Measurements from ENCODE around the gene CDC73. TPM values are rescaled to one million over a fixed set of nuclear protein-coding genes. Genes with fewer than 3 reads are reported as not detected.

Gene CDC73
- total RNA-seq, 1 donor from 2014 or later: 46.8 TPM

DNA sequence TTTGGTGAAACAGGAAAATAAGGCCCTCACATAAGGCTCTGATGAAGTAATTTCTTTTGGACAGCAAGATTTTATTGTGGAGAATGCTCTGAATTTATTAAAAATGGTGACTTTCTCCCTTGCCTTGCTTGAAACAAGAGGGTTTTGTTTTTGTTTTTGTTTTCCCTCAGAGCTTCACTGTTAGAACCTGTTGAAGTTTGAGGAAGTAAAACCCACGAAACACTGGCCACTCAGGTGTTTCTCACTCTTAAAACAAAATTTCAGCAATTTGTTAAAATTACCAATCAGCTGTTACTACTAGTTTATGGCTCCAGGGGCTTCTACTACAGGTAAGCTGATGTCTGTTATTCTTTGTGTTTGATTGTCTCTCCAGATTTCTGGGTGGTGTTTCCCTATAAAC is 177.2 kb downstream of the CDC73 start:
- no peaks in the 10 kb centered on the region for H3K36me3 ChIP-seq
- H3K4me3 ChIP-seq: no peak overlapping the region
- TF ChIP-seq, protein P1, sequence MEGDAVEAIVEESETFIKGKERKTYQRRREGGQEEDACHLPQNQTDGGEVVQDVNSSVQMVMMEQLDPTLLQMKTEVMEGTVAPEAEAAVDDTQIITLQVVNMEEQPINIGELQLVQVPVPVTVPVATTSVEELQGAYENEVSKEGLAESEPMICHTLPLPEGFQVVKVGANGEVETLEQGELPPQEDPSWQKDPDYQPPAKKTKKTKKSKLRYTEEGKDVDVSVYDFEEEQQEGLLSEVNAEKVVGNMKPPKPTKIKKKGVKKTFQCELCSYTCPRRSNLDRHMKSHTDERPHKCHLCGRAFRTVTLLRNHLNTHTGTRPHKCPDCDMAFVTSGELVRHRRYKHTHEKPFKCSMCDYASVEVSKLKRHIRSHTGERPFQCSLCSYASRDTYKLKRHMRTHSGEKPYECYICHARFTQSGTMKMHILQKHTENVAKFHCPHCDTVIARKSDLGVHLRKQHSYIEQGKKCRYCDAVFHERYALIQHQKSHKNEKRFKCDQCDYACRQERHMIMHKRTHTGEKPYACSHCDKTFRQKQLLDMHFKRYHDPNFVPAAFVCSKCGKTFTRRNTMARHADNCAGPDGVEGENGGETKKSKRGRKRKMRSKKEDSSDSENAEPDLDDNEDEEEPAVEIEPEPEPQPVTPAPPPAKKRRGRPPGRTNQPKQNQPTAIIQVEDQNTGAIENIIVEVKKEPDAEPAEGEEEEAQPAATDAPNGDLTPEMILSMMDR (IDR thresholded peaks at IDR 0.05; ENCODE audit: borderline replicate concordance): no peak
- peaks cover 26% of the 10 kb centered on the region for H3K9me3 ChIP-seq (replicated peaks)
- intact Hi-C loops (cut with micrococcal nuclease): no loop called here
- H3K27ac ChIP-seq (replicated peaks): no peak overlapping the region
- DNase-seq: no peak
- no peaks in the 10 kb centered on the region for H3K27me3 ChIP-seq (ENCODE audit: low read depth)
- H3K4me1 ChIP-seq: no peaks in the 10 kb centered on the region

DNA sequence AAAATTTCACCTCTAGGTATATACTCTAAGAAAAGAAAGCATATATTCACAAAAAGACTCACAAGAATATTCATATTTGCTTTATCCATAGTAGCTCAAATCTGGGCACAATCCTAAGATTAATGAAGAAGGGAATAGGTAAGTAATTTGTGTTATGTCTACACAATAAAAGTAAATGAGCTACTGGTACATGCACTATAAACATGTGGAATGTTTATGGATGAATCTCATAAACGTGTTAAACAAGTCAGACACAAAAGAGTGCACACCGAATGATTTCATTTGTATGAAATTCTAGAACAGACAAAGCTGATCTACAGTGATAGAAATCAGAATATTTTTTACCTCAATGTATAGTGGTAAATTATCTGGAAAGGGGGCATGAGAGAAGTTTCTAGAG is 179.9 kb downstream of the CDC73 start:
- intact Hi-C loops (cut with micrococcal nuclease): no loop called here
- H3K9me3 ChIP-seq (replicated peaks): peaks cover 12% of the 10 kb centered on the region
- H3K4me3 ChIP-seq: no peak overlapping the region
- H3K4me1 ChIP-seq: no peaks in the 10 kb centered on the region
- no peaks in the 10 kb centered on the region for H3K27me3 ChIP-seq (ENCODE audit: low read depth)
- H3K27ac ChIP-seq (replicated peaks): no peak overlapping the region
- TF ChIP-seq, protein P1 (IDR thresholded peaks at IDR 0.05; ENCODE audit: borderline replicate concordance): no peak
- no peak for DNase-seq
- no peaks in the 10 kb centered on the region for H3K36me3 ChIP-seq

DNA sequence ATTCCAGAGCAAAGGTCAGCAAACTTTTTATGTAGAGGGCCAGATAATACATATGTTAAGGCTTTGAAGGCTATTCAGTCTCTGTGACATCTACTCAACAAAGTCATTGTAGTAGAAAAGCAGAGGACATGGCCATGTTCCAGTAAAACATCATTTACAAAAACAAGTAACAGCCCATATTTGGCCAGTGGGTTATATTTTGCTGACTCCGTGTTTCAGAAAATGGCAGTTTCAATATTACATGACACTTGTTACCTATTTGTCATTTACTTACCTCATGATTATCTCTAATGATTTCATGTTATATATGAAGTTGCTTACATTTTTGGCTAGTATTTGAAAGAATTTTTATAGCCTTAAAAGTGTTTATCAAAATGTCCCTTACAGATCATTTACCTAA is 182.0 kb downstream of the CDC73 start:
- Histone ChIP-seq H3K4me1 (no peaks in the 10 kb centered on the region), H3K27me3 (ENCODE audit: low read depth) (no peaks in the 10 kb centered on the region), H3K4me3 (no peak overlapping the region), H3K27ac (replicated peaks) (no peak overlapping the region), H3K9me3 (replicated peaks) (no peaks in the 10 kb centered on the region), H3K36me3 (no peaks in the 10 kb centered on the region)
- TF ChIP-seq, protein P1 (IDR thresholded peaks at IDR 0.05; ENCODE audit: borderline replicate concordance): no peak
- intact Hi-C loops (cut with micrococcal nuclease): no loop called here
- no peak for DNase-seq

Small RNA genes within 50 kb of the gene (microRNA-seq; reads per million reads assigned to microRNA genes)
- not detected for gene MIR1278

Other genes with a start within 250 kb of the CDC73 start
- 43.0 TPM for gene UCHL5, start 62.7 kb upstream of the CDC73 start, total RNA-seq
- gene RO60, start 62.4 kb upstream of the CDC73 start, total RNA-seq: 51.8 TPM
- 31.8 TPM for gene GLRX2, start 16.6 kb upstream of the CDC73 start, total RNA-seq
- gene B3GALT2, start 64.6 kb downstream of the CDC73 start, total RNA-seq: 77.2 TPM

All from left ventricle myocardium inferior (tissue), 1 donor.